MM.1S (cell line): Measurements from ENCODE around the gene RIN2.

Experiments
- CTCF ChIP-seq: fragments of 300-600 bp; sonication (generic); IDR thresholded peaks from 2 replicates; pipeline ENCODE4 v1.5.1; 2016; ENCODE audit warnings: antibody characterized with exemption, low read length, mixed read lengths
- EZH2 ChIP-seq: fragments of 300-600 bp; sonication (generic); optimal IDR thresholded peaks from 2 replicates; pipeline ENCODE3; 2017; ENCODE audit warnings: low read depth, mild to moderate bottlenecking, antibody characterized with exemption, low read length, mixed read lengths
- EZH2phosphoT487 ChIP-seq: fragments of 300-600 bp; sonication (generic); IDR thresholded peaks from 2 replicates; pipeline ENCODE4 v1.6.1; 2018; ENCODE audit warnings: antibody characterized with exemption, low read length

GRCh38 chr20:19748681-19749080, 9.4 kb upstream of the RIN2 start:
- TF ChIP-seq CTCF = no peak
- no peak for TF ChIP-seq EZH2
- TF ChIP-seq EZH2phosphoT487 = no peak
